ENCODE results near the gene TTI1.

TTI1 gene

GRCh38 chr20:37934634-37935375 is 98.5 kb downstream of the TTI1 start:
- DNase-seq = no peak

GRCh38 chr20:37933786-37934633 is 99.2 kb downstream of the TTI1 start:
- no peak for DNase-seq

All from fibroblast of skin of right biceps (primary cell).